Neural cell (in vitro differentiated cells): Measurements from ENCODE around the gene KIF21B.

Source experiments
- EZH2 ChIP-seq: fragments of 200-600, 300-800 bp; shearing (Covaris generic), sonication (generic); IDR thresholded peaks from 2 replicates; pipeline ENCODE4 v1.6.1; 2014; ENCODE audit warnings: antibody characterized with exemption, low read length, borderline replicate concordance, mild to moderate bottlenecking; ENCODE audit not compliant: insufficient read depth, poor library complexity, severe bottlenecking
- TF ChIP-seq, protein P1 (sequence below): IDR thresholded peaks from 2 replicates; pipeline ENCODE4 v1.6.1; 2012; ENCODE audit warnings: borderline replicate concordance
- TF ChIP-seq, protein P2 (sequence below): fragments of 450-650 bp; IDR thresholded peaks from 2 replicates; pipeline ENCODE4 v1.5.1; 2014; ENCODE audit warnings: antibody characterized with exemption, mild to moderate bottlenecking, moderate library complexity; ENCODE audit not compliant: poor library complexity, severe bottlenecking

DNA sequence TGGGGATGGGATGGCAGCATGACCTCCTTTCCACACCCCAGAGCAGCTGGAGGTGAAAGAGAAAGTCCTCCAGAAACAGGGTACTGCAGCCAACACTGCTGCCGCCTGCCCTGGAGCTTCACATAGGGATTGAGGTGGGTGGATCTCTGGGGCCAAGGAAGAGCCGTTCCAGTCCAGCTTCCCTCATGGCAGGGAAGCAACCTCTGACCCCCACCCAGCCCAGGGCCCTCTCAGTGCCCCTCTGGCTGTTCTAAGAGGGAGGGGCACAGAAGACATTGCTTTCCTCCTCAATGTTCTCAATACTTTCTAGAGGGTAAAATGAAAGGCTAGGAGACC lies 5.7 kb downstream of the KIF21B start:
- TF ChIP-seq EZH2, result no peak
- TF ChIP-seq, protein P1, sequence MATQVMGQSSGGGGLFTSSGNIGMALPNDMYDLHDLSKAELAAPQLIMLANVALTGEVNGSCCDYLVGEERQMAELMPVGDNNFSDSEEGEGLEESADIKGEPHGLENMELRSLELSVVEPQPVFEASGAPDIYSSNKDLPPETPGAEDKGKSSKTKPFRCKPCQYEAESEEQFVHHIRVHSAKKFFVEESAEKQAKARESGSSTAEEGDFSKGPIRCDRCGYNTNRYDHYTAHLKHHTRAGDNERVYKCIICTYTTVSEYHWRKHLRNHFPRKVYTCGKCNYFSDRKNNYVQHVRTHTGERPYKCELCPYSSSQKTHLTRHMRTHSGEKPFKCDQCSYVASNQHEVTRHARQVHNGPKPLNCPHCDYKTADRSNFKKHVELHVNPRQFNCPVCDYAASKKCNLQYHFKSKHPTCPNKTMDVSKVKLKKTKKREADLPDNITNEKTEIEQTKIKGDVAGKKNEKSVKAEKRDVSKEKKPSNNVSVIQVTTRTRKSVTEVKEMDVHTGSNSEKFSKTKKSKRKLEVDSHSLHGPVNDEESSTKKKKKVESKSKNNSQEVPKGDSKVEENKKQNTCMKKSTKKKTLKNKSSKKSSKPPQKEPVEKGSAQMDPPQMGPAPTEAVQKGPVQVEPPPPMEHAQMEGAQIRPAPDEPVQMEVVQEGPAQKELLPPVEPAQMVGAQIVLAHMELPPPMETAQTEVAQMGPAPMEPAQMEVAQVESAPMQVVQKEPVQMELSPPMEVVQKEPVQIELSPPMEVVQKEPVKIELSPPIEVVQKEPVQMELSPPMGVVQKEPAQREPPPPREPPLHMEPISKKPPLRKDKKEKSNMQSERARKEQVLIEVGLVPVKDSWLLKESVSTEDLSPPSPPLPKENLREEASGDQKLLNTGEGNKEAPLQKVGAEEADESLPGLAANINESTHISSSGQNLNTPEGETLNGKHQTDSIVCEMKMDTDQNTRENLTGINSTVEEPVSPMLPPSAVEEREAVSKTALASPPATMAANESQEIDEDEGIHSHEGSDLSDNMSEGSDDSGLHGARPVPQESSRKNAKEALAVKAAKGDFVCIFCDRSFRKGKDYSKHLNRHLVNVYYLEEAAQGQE, result no peak
- TF ChIP-seq, protein P2, sequence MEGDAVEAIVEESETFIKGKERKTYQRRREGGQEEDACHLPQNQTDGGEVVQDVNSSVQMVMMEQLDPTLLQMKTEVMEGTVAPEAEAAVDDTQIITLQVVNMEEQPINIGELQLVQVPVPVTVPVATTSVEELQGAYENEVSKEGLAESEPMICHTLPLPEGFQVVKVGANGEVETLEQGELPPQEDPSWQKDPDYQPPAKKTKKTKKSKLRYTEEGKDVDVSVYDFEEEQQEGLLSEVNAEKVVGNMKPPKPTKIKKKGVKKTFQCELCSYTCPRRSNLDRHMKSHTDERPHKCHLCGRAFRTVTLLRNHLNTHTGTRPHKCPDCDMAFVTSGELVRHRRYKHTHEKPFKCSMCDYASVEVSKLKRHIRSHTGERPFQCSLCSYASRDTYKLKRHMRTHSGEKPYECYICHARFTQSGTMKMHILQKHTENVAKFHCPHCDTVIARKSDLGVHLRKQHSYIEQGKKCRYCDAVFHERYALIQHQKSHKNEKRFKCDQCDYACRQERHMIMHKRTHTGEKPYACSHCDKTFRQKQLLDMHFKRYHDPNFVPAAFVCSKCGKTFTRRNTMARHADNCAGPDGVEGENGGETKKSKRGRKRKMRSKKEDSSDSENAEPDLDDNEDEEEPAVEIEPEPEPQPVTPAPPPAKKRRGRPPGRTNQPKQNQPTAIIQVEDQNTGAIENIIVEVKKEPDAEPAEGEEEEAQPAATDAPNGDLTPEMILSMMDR, result no peak
